NCI-H526 (cell line): ENCODE data around the gene FAM228A.
"Not testable (repeated sequence)": the region's sequence is repeated elsewhere in the genome, so short reads cannot be mapped to it uniquely, and the experiment has no call there.

ENCODE experiments used
- DNase-seq, 2 experiments: peaks; one replicate each; lab custom pipeline; 2025; lab: John Stamatoyannopoulos, UW

FAM228A gene

GRCh38 chr2:24174851-24175277 lies at the start of gene FAM228A:
FAM228A (plus strand) TSS chr2:24175053; CDS start chr2:24175481, 428 bp downstream.
- DNase-seq: no peak

GRCh38 chr2:24125956-24126355 lies 48.9 kb upstream of the FAM228A start:
- DNase-seq: no peak

DNA sequence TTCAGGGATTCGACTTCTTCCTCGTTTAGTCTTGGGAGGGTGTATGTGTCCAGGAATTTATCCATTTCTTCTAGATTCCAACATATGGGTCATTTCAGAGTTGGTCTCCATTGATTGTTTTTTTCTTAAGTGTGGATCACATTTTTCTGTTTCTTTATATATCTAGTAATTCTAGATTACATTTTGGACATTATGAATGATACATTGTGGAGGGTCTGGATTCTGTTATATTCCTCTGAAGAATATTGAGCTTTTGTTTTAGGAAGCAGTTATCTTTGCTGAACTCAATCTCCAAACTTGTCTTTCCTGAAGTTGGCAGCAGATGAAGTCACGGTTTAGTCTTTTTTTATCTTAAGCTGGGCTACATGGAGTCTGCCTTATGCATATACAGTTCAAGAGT lies 42.3 kb upstream of the FAM228A start:
- no peak for DNase-seq

DNA sequence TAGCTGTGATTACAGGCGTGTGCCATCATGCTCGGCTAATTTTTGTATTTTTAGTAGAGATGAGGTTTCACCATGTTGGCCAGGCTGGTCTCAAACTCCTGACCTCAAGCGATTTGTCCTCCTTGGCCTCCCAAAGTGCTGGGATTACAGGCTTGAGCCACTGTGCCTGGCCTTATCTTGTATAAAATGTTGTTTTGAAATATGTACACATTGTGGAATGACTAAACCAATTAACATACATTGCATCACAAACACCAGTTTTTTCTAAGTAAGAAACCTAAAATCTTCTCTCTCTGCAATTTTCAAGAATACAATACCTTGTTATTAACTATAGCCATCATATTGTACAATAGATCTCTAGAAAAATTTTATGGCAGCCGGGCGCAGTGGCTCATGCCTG lies 34.5 kb upstream of the FAM228A start:
- not testable (repeated sequence) for DNase-seq

GRCh38 chr2:24147364-24147763 lies 27.5 kb upstream of the FAM228A start:
- no peak for DNase-seq

GRCh38 chr2:24152413-24153197 lies 22.2 kb upstream of the FAM228A start:
- DNase-seq: no peak

DNA sequence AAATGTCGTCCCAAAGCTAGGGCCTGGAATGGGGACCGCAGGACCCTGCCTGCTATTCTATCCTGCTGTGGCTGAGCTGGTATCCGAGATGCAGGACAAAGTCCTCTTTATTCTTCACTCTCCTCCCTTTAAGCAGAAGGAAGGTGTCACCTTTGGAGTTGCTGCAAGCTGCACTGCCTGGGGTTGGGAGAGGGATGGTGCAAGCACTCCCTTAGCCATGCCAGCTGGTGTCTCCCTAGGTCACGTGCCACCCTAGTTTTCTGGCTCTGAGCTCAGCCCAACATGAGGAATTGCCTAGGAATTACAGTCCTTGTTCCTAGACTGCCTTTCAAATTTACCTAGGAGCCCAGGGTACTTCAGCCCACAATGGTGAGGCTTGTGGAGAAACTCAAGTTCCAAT lies 21.4 kb upstream of the FAM228A start:
- DNase-seq: peak in 1 of 2 experiments; percentile 4

DNA sequence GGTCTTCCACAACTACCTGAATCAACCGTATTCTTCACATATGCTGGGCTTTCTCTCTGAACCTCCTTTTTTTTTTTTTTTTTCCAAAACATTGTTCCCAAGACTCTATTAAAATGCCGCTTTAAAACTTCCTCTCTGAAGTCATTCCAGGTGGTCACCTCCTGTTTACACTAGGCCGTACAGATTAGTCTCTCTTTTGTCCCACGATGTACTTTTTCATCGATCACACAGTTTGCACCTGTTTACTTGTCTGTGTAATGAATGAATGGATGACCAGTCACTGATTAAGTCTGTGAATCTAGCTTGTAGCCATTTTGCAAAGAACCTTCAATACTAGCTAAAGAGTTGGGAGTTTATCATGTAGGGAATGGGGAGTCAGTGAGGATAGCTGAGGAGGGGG lies 16.7 kb upstream of the FAM228A start:
- DNase-seq: no peak

DNA sequence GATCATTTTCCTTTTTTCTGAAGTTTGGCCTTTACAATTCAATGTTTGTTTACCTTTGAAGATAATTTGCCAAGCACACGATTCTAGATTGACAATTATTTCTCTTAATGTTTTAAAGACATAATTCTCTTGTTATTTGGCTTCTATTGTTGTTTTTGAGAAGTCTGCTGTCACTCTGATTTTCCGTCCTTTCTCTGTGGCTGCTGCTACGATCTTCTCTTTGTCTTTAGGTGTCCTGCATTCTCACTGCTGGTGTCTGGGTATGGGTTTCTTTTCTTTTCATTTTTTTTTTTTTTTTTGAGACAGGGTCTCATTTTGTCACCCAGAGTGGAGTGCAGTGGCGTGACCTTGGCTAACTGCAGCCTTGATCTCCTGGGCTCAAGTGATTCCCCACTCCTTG lies 15.1 kb upstream of the FAM228A start:
- no peak for DNase-seq

- DNase-seq: no peak
Observed at GRCh38 chr2:24160761-24161160, 14.1 kb upstream of the FAM228A start.

- no peak for DNase-seq
Observed at GRCh38 chr2:24162494-24162893, 12.4 kb upstream of the FAM228A start.

- DNase-seq: no peak
Observed at GRCh38 chr2:24163186-24163585, 11.7 kb upstream of the FAM228A start.

DNA sequence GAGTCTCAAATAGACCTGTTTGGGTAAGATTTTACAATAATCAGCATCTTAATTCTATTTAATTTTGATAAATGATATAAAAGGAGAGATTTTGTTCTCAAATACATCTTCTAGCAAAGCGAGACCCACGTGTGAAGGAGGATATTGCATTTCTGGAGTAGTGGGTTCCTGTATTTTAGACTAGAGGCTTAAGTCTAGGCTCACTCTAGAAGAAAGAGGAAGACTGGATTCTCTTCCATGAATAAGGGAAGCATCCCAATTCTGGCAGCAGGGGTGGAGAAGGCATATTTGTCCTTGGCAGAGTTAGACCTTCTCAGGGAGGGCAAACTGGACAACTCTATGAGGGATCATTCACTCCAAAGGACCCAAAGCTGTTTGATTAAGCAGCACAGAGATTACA lies 11.3 kb upstream of the FAM228A start:
- DNase-seq: no peak

- peak in 1 of 2 experiments; percentile 47 for DNase-seq
Observed at GRCh38 chr2:24164416-24164973, 10.4 kb upstream of the FAM228A start.

- DNase-seq: no peak
Observed at GRCh38 chr2:24169023-24169422, 5.8 kb upstream of the FAM228A start.

DNA sequence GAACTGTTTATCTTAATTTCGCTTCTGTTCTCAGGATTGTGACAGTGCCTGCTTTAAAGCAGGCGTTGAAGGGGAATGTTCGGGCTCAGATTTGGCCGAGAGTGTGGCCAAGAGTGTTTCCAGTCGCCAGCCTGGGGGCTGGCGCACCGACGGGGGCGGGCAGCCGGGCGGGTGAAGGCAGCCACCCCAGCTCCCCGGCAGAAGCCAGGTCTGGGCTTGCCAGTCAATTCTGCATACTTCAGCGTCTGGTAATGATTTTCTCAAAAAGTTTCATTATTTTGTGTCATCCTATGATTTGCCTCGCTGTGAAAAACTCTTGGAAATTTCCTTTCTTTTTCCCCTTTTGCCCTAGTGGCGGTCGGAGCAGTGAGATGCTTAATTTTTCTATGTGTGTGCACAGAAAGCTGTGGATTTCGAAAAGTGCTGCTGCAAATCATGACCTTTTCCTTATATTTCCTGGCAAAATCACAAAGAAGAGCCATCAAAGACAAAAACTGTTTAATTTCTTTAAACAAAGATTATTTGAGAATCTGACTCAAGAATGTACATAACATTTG lies 856 bp downstream of the FAM228A start:
- no peak for DNase-seq

DNA sequence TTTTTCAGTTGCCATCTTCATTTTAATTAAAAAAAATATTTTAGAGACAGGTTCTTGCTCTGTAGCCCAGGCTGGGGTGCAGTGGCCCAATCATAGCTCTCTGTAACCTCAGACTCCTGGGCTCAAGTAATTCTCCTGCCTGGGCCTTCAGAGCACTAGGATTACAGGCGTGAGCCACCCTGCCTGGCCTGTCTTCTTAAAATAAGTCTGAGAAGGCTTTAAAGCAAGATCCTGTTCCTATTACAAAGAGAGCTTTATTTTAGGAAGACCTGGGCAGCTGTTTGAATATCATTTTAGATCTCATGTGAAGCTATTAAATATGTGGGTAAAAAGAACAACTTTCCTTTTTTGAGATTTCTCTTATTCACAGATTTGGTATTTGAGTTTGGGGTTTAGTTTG lies 1.5 kb downstream of the FAM228A start:
- no peak for DNase-seq

GRCh38 chr2:24179683-24180082 lies 4.8 kb downstream of the FAM228A start:
- DNase-seq: no peak

GRCh38 chr2:24181849-24182248 lies 7.0 kb downstream of the FAM228A start:
- DNase-seq: peak in 1 of 2 experiments; percentile 17

DNA sequence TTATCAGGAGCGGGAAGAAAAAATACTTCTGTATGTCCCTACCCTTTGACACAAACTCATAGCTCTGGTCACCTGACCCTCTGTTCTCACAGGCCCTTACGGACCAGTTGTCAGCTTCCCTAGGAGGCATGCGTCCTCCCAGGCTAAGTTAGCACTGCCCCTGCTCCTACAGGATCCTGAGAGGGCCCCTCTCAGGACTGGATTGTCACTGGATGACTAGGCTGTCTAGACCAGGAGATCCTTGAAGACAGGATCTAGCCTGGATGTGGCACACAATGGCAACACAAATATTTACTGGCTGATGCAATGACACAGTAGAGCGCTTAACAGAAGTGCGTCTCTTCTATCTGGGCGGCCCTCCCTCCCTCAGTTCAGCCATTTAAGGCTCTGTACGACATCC lies 7.7 kb downstream of the FAM228A start:
- no peak for DNase-seq

- no peak for DNase-seq
Observed at GRCh38 chr2:24183366-24184069, 8.7 kb downstream of the FAM228A start.

GRCh38 chr2:24189551-24189950 lies 14.7 kb downstream of the FAM228A start:
- no peak for DNase-seq

DNA sequence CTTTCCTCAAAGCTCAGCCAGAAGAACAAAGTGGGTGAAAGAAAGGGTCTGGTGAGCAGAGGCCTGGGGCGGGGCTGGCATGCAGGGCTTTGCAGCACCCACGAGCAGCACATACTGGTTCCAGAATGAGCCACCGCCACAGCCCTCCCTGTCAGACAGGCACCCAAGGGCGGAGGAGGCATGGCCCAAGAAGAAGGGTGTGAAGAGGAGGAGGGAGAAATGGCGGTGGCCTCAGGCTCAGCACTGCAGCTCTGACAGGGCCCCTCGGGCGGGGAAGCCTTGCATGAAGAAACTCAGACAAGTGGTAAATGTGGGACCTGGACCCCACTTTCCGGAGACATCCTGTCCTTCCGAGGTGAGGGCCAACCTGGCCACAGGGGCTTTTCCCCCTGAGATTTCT lies 15.7 kb downstream of the FAM228A start:
- DNase-seq: no peak
